HuH-7.5 (cell line): ENCODE results near the gene TEX261.
A peak's percentile ranks its signal among the peaks of the same experiment; 100 is the strongest.

Experiments used
- DNase-seq: peaks from one replicate; pipeline ENCODE4 v3.0.0; 2011; ENCODE audit warnings: low spot score

TEX261 gene

GRCh38 chr2:70959271-70959761 lies 35.4 kb downstream of the TEX261 start:
- no peak for DNase-seq

GRCh38 chr2:70958759-70959158 lies 35.9 kb downstream of the TEX261 start:
- DNase-seq: no peak

- no peak for DNase-seq
Measured at GRCh38 chr2:70957798-70958197, 36.9 kb downstream of the TEX261 start.

GRCh38 chr2:70956141-70956540 lies 38.5 kb downstream of the TEX261 start:
- DNase-seq: no peak

GRCh38 chr2:70954886-70955285 lies 39.8 kb downstream of the TEX261 start:
- DNase-seq: no peak

- DNase-seq: no peak
Measured at GRCh38 chr2:70949086-70949485, 45.6 kb downstream of the TEX261 start.

- peak; percentile 84 for DNase-seq
Measured at GRCh38 chr2:70948337-70949003, 46.2 kb downstream of the TEX261 start.

- no peak for DNase-seq
Measured at GRCh38 chr2:70947556-70948184, 47.0 kb downstream of the TEX261 start.

- DNase-seq: peak; percentile 44
Measured at GRCh38 chr2:70946832-70947442, 47.7 kb downstream of the TEX261 start.

- no peak for DNase-seq
Measured at GRCh38 chr2:70944111-70944690, 50.5 kb downstream of the TEX261 start.

- DNase-seq: no peak
Measured at GRCh38 chr2:70943205-70943871, 51.3 kb downstream of the TEX261 start.

- DNase-seq: no peak
Measured at GRCh38 chr2:70942396-70943204, 52.1 kb downstream of the TEX261 start.

GRCh38 chr2:70941701-70942100 lies 53.0 kb downstream of the TEX261 start:
- DNase-seq: no peak

GRCh38 chr2:70941186-70941585 lies 53.5 kb downstream of the TEX261 start:
- no peak for DNase-seq

- DNase-seq: no peak
Measured at GRCh38 chr2:70939839-70940580, 54.7 kb downstream of the TEX261 start.

GRCh38 chr2:70939001-70939838 lies 55.5 kb downstream of the TEX261 start:
- DNase-seq: no peak

GRCh38 chr2:70938586-70938950 lies 56.1 kb downstream of the TEX261 start:
- no peak for DNase-seq

GRCh38 chr2:70937866-70938585 lies 56.6 kb downstream of the TEX261 start:
- DNase-seq: no peak
